AG04450 (cell line): Measurements from ENCODE around the gene OR6K6. TPM values are rescaled to one million over a fixed set of nuclear protein-coding genes. Genes with fewer than 3 reads are reported as not detected.

Source experiments
- CTCF ChIA-PET: fragments of 300-600, 350-600 bp; formaldehyde crosslinking; extraction: SDS; loops from one replicate; lab custom pipeline; 2022; ENCODE audit warnings: antibody characterized with exemption, inconsistent platforms; lab: Charles Lee
- POLR2A ChIA-PET: fragments of 350-600 bp; formaldehyde crosslinking; extraction: SDS; loops from one replicate; lab custom pipeline; 2021; ENCODE audit warnings: antibody characterized with exemption, inconsistent platforms; lab: Yijun Ruan, JAX
- DNase-seq: peaks from one replicate; pipeline ENCODE4 v3.0.0-alpha.2; 2011; ENCODE audit warnings: low read depth, low spot score
- H3K27ac ChIP-seq: one replicate; pipeline ENCODE4 v1.5.1; 2012; ENCODE audit warnings: low read depth, low read length, control low read depth
- H3K27me3 ChIP-seq: one replicate; pipeline ENCODE4 v1.6.0; 2012; ENCODE audit warnings: low read length; ENCODE audit not compliant: control insufficient read depth, insufficient read depth
- H3K4me3 ChIP-seq: 2 replicates; pipeline ENCODE4 v1.5.1; 2011; ENCODE audit warnings: mild to moderate bottlenecking, low read depth, low read length, control low read depth
- H3K9me3 ChIP-seq: 2 replicates; pipeline ENCODE4 v1.5.1; 2012; ENCODE audit warnings: low read length; ENCODE audit not compliant: control insufficient read depth, insufficient read depth
- CTCF ChIP-seq: IDR thresholded peaks from 2 replicates; pipeline ENCODE4 v1.5.1; 2011; ENCODE audit warnings: low read depth, low read length, control low read depth, inconsistent platforms
- polyA minus RNA-seq: library from RNA; depleted of rRNA, polyadenylated mRNA; stranded (reverse); fragments of >200 nt; gene quantifications from 2 replicates; pipeline ENCODE4 v1.2.3, GENCODE V29; 2011; rRNA and poly(A)+ RNA removed
- polyA plus RNA-seq: library from polyadenylated mRNA; depleted of rRNA; stranded (reverse); fragments of >200 nt; gene quantifications from 2 replicates; pipeline ENCODE4 v1.2.3, GENCODE V29; 2011; rRNA removed

OR6K6 gene
- polyA plus RNA-seq, result not detected in 2 replicates
- not detected in 2 replicates for polyA minus RNA-seq

- Histone ChIP-seq H3K27ac (no peak within 1 kb of the TSS), H3K27me3 (no peaks in the 10 kb centered on the region), H3K4me3 (no peak within 1 kb of the TSS), H3K9me3 (peaks cover 3% of the 10 kb centered on the region; the same call in 1 of the 2 replicates)
- ChIA-PET POLR2A (no interaction called here), CTCF (no interaction called here)
- DNase-seq, result no peak
- no peak for TF ChIP-seq CTCF
These were observed at the start of gene OR6K6 for GRCh38 chr1:158754420-158754819. OR6K6 (plus strand) TSS chr1:158754720; CDS start chr1:158754888, 168 bp downstream.

- Histone ChIP-seq H3K27ac (no peak overlapping the region), H3K4me3 (no peak overlapping the region), H3K9me3 (no peaks in the 10 kb centered on the region), H3K27me3 (no peaks in the 10 kb centered on the region)
- ChIA-PET POLR2A (no interaction called here), CTCF (no interaction called here)
- TF ChIP-seq CTCF, result no peak
- DNase-seq, result no peak
These were observed 48.4 kb upstream of the OR6K6 start for GRCh38 chr1:158706096-158706495.

- CTCF ChIA-PET, result no interaction called here
- POLR2A ChIA-PET, result no interaction called here
These were observed 43.4 kb upstream of the OR6K6 start for GRCh38 chr1:158711098-158711497.

GRCh38 chr1:158714754-158715153, 39.8 kb upstream of the OR6K6 start:
- TF ChIP-seq CTCF, result no peak
- Histone ChIP-seq H3K27me3 (no peaks in the 10 kb centered on the region), H3K9me3 (no peaks in the 10 kb centered on the region), H3K27ac (no peak overlapping the region), H3K4me3 (no peak overlapping the region)
- DNase-seq, result no peak
- ChIA-PET POLR2A (no interaction called here), CTCF (no interaction called here)

More at GRCh38 chr1:158711098-158711497, 43.4 kb upstream of the OR6K6 start:
- Histone ChIP-seq H3K9me3 (no peaks in the 10 kb centered on the region), H3K27me3 (no peaks in the 10 kb centered on the region), H3K27ac (no peak overlapping the region), H3K4me3 (no peak overlapping the region)
- TF ChIP-seq CTCF, result no peak
- DNase-seq, result no peak

- ChIA-PET POLR2A (no interaction called here), CTCF (no interaction called here)
- TF ChIP-seq CTCF, result no peak
- Histone ChIP-seq H3K27me3 (no peaks in the 10 kb centered on the region), H3K4me3 (no peak overlapping the region), H3K9me3 (no peaks in the 10 kb centered on the region), H3K27ac (no peak overlapping the region)
- DNase-seq, result no peak
These were observed 38.2 kb upstream of the OR6K6 start for GRCh38 chr1:158716335-158716734.
